OCI-LY7 (cell line): ENCODE data around the gene WNT4.

Source experiments
- CTCF ChIP-seq: fragments of 200-600 bp; sonication (generic); conservative IDR thresholded peaks from 2 replicates; pipeline ENCODE4 v1.5.1; 2014; ENCODE audit warnings: mild to moderate bottlenecking, antibody characterized with exemption, low read length, moderate library complexity, mixed read lengths
- EZH2phosphoT487 ChIP-seq: fragments of 200-600 bp; sonication (generic); IDR thresholded peaks from 2 replicates; pipeline ENCODE4 v1.6.1; 2018; ENCODE audit warnings: low read depth, borderline replicate concordance, mild to moderate bottlenecking, mixed run types, antibody characterized with exemption, low read length, moderate library complexity, mixed read lengths

GRCh38 chr1:22188914-22189313, 46.0 kb upstream of the WNT4 start:
- TF ChIP-seq CTCF = no peak
- TF ChIP-seq EZH2phosphoT487 = no peak
